Measurements from ENCODE around the gene SCTR.

Gene SCTR

GRCh38 chr2:119522671-119523070 is 1.6 kb downstream of the SCTR start:
- peak; percentile 14 for DNase-seq

GRCh38 chr2:119521433-119522050 is 2.7 kb downstream of the SCTR start:
- DNase-seq: no peak

GRCh38 chr2:119520696-119521432 is 3.4 kb downstream of the SCTR start:
- DNase-seq: peak; percentile 5

GRCh38 chr2:119519057-119519408 is 5.2 kb downstream of the SCTR start:
- DNase-seq: no peak

- no peak for DNase-seq
Observed at GRCh38 chr2:119518401-119519056, 5.8 kb downstream of the SCTR start.

- DNase-seq: peak; percentile 20
Observed at GRCh38 chr2:119517433-119517832, 6.8 kb downstream of the SCTR start.

- no peak for DNase-seq
Observed at GRCh38 chr2:119516121-119516520, 8.2 kb downstream of the SCTR start.

- DNase-seq: no peak
Observed at GRCh38 chr2:119513832-119514231, 10.5 kb downstream of the SCTR start.

GRCh38 chr2:119512946-119513345 is 11.3 kb downstream of the SCTR start:
- no peak for DNase-seq

GRCh38 chr2:119511989-119512388 is 12.3 kb downstream of the SCTR start:
- no peak for DNase-seq

- no peak for DNase-seq
Observed at GRCh38 chr2:119508756-119509155, 15.5 kb downstream of the SCTR start.

GRCh38 chr2:119496682-119497081 is 27.6 kb downstream of the SCTR start:
- DNase-seq: no peak

GRCh38 chr2:119495948-119496347 is 28.3 kb downstream of the SCTR start:
- no peak for DNase-seq

- DNase-seq: no peak
Observed at GRCh38 chr2:119494163-119494790, 30.0 kb downstream of the SCTR start.

- DNase-seq: no peak
Observed at GRCh38 chr2:119491776-119492525, 32.3 kb downstream of the SCTR start.

- no peak for DNase-seq
Observed at GRCh38 chr2:119490653-119491195, 33.6 kb downstream of the SCTR start.

GRCh38 chr2:119490106-119490505 is 34.2 kb downstream of the SCTR start:
- DNase-seq: no peak

- no peak for DNase-seq
Observed at GRCh38 chr2:119489232-119489952, 34.9 kb downstream of the SCTR start.

GRCh38 chr2:119488245-119489214 is 35.8 kb downstream of the SCTR start:
- no peak for DNase-seq

GRCh38 chr2:119487434-119488244 is 36.6 kb downstream of the SCTR start:
- no peak for DNase-seq

Measured in NCI-H1105 (cell line).